ENCODE measurements around the gene KMO.

GRCh38 chr1:241638909-241639622, 106.9 kb downstream of the KMO start:
- TF ChIP-seq CTCF (IDR thresholded peaks at IDR 0.05) (no peak), POLR2A (IDR thresholded peaks at IDR 0.05) (no peak)
